ENCODE data around the gene VMO1.
"Not testable (repeated sequence)": the region's sequence is repeated elsewhere in the genome, so short reads cannot be mapped to it uniquely, and the experiment has no call there.

Gene VMO1

GRCh38 chr17:4786106-4786511, at the start of gene VMO1:
TSS of gene VMO1 (minus strand) at chr17:4786364. CDS start at chr17:4786352, 12 bp downstream.
- no peak for DNase-seq

- no peak for DNase-seq
These were observed 48.5 kb upstream of the VMO1 start for GRCh38 chr17:4834681-4835020.

GRCh38 chr17:4833941-4834680, 47.9 kb upstream of the VMO1 start:
- DNase-seq: no peak

- DNase-seq: peak; percentile 79 to 95
These were observed 47.2 kb upstream of the VMO1 start, which contains the start of gene MINK1 for GRCh38 chr17:4833178-4833940. TSS of gene MINK1 (plus strand) at chr17:4833340. CDS start at chr17:4833584, 244 bp downstream.

DNA sequence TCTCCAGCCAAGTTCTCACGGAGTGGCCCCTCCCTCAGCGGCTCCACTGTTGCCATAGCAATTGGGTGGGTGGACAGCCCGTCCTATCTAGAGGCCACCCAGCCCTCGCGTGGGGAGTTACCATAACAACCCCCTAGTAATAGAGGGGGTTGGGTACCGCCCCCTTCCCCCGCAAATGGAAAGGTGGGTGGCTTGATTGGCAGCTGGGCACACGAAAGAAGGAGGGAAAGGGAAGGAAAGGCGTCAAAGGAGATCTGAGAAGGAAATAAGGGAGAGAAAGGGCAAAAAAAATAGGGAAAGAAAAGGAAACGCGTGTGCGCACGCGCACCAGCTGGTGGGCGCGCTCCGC, 46.6 kb upstream of the VMO1 start:
- not testable (repeated sequence) for DNase-seq

GRCh38 chr17:4827399-4827798, 41.2 kb upstream of the VMO1 start:
- no peak for DNase-seq

DNA sequence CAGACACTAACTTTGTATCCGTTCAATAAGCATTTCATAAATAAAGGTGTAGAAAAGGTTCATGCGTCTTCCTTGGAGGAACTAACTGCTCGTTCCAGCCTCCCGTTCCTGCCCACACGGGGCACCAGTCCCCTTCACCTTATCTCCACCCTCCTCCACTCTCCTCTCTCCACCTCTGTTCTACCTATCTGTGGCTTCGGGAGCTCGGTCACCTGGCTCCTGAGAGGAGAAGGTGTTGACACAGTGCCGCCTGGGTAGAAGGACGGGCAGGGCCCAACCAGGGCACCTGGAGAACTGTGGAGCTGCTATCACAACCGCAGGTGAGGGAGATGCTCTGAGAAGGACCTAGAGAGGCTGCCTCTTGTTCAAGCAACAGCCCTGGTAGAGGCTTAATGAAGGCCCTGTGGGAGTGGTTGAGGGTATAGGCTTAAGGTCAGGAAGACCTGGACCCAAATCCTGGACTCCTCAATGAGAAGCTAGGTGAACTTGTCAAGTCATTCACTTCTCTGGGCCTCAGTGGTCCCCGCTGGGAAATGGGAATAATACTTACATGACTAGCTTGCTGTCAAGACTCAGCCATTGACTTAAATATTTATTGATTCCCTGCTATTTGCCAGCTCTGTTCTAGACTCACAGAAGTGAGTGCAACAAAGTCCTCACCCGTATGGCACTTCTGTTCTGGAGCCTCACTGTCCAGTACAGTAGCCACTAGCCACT, 37.4 kb upstream of the VMO1 start:
- no peak for DNase-seq

DNA sequence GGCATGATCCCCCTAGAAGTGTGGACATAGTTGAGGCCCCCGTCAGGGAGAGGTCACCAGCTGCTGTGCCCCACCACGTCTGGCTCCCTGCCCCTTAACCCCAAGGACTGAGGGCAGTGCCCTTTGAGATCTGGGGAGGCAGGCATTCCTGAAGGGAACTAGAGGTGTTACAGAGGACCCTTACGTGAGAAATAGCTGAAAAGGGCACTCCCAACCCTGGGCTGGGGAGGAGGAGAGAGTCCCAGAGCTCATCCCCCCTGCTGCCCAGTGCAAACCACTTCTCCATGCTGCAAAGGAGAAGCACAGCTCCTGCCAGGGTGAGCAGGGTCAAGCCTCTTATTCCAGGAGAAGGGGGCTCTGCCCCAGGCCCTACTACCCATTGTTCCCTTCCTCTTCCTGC, 36.7 kb upstream of the VMO1 start:
- no peak for DNase-seq

GRCh38 chr17:4818276-4818675, 32.1 kb upstream of the VMO1 start:
- DNase-seq: no peak

DNA sequence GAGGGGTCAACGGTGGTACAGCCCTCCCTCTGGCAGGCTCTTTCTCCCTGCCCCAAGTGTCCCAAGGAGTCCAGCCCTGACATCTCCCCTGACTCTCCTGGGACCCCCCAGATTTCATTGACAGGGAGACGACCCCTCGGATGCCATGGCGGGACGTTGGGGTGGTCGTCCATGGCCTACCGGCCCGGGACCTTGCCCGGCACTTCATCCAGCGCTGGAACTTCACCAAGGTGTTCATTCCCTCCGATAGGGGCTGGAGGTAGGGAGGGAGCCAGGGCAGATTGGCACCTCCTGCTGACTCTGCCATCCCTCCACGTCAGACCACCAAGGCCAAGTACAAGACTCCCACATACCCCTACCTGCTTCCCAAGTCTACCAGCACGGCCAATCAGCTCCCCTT, 30.7 kb upstream of the VMO1 start:
- DNase-seq: no peak

DNA sequence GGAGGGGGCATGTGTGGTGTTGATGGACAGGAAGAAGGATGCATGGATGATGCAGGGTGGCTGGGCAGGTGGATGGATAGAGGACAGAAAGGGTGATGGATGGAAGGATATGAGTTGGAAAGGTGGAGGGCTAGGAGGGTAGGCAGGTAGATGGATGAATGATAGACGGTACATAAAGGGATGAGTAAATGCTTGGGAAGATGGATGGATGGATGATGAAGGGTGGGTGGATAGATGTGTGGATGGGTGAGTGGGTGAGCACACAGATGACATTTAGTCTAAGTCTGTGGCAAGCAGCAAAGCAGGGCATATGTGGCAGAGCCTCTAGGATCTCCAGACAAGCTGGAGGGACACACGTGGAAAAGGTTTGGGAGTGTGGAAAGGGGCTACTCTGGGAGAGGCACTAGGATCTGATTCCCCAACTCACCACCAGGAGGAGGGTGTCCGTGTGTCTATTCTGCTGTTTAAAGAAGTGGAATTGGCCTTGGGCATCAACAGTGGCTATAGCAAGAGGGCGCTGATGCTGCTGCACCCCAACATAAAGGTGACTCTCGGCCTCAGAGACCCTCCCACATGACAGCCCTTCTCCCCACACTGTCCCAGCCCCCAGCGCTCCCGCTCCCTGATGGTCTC, 29.0 kb upstream of the VMO1 start:
- DNase-seq: no peak

GRCh38 chr17:4812690-4813089, 26.5 kb upstream of the VMO1 start:
- no peak for DNase-seq

- no peak for DNase-seq
These were observed 25.3 kb upstream of the VMO1 start for GRCh38 chr17:4811471-4811870.

DNA sequence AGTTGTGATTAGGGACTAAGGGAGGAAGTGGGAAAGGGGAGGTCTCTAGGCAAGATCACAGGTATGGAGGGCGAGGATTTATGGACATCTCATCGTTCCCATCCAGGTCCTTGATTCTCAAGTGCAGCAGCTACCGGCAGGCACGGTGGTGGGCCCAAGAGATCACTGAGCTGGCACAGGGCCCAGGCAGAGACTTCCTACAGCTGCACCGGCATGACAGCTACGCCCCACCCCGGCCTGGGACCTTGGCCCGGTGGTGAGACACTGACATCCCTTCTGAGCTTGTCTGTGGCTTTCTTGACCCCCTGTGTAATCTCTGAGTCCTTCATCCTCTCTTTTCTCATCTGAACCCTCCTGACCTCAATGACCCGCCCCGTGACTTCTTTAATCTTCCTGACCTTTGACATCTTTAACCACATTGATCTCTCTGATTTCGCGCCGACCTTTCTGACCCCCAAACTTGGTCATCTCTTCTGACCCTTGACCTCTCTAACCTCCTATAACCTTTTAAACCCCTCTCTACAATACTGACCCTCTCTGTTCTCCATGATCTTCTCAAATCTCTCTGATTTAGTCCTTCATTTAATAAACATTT, 24.6 kb upstream of the VMO1 start:
- DNase-seq: no peak

DNA sequence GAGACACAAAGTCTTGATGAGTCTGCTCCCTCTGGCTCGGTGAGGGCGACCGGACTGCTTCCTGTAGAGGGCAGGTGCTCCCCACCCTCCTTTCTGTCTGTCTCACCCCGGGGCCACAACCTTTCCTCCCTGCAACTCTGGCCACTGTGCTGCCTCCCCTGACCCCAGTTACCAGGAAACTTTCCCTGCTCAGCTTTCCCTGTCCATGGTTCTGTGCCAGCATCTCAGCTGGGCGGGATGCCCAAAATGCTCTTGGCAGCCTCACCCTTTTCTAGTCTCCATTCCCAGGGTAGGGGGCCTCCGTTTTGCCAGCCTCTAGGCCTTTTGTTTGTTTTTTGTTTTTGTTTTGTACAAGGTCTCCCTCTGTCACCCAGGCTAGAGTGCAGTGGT, 22.2 kb upstream of the VMO1 start:
- no peak for DNase-seq

- no peak for DNase-seq
These were observed 21.6 kb upstream of the VMO1 start for GRCh38 chr17:4807605-4808377.

DNA sequence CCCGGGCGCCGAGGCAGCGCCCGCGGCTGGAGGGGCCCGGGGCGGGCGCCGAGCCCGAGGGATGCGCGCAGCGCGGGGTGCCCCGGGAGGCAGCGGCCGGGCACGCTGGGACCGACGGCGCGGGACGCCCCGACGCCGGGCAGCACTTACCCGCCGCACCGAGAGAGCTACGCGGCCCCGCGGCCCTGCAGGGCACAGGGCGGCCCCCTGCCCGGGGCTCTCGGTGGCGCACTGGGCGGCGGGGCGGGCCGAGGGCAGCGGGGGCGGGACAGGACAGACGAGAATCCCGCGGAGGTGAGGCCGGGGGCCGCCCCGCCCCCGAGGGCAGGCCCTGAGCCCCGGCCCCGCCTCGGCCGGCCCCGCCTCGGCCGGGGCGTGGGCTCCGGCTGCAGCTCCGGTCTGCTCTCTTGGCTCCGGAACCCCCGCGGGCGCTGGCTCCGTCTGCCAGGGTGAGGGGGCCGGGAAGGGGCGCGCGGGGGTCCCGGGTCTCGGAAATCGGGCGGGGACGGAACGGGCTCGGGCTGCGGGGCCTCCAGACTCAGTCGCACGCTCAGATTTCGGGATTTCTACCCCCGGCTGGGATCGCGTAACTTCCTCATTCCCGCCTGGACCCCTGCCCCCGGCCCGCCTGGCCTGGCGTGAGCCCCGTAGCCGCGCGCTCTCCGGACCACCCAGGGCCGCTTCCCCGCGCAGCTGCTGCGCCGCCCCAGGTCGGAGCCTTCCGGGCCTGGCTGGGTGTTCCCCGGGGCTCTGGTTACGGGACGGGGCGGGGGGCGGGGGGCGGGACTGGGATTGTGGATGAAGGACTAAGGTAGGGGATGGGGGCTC, 20.8 kb upstream of the VMO1 start, which contains the start of gene PLD2:
Gene PLD2, plus strand, starts transcription at position 376 of the 828 bp plus-strand sequence. CDS start 621 bp downstream, outside the sequence.
- DNase-seq: peak; percentile 74 to 88

DNA sequence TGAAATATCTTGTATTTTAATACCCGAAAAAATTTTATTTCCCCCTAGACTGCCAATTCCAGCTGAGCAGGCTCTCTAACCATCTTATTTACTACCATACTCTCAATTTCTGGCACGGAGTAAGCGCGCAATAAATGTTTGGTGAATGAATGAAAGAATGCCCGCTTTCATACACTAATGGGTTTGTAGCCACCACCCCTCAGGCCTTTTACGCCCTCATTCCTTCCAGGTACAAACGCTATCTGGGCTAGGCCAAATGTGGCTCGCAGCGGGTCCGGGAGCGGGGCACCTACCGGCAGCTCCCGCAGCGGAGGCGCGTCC, 20.3 kb upstream of the VMO1 start:
- DNase-seq: no peak

DNA sequence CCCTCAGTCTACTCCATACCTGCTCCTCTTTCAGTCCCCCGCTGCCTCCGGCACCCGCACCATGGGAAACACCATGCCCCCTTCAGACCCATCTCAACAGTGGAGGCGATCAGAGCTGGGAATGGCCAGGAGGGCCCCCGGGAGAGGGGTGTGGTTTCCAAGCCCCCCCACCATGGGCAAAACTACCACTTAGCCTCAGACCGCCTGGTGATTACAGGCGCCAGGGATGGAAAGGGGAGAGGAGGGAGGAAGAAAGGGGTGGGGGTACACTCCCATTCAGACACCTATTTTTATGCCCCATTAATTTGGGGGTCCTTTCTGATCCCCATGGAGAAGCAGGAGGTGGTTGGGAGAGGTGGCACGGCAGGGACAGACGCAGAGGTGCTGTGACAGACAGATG, 16.1 kb upstream of the VMO1 start, which contains the start of gene C17orf114:
Gene C17orf114, minus strand, starts transcription at position 101 of the 400 bp plus-strand sequence.
- no peak for DNase-seq

DNA sequence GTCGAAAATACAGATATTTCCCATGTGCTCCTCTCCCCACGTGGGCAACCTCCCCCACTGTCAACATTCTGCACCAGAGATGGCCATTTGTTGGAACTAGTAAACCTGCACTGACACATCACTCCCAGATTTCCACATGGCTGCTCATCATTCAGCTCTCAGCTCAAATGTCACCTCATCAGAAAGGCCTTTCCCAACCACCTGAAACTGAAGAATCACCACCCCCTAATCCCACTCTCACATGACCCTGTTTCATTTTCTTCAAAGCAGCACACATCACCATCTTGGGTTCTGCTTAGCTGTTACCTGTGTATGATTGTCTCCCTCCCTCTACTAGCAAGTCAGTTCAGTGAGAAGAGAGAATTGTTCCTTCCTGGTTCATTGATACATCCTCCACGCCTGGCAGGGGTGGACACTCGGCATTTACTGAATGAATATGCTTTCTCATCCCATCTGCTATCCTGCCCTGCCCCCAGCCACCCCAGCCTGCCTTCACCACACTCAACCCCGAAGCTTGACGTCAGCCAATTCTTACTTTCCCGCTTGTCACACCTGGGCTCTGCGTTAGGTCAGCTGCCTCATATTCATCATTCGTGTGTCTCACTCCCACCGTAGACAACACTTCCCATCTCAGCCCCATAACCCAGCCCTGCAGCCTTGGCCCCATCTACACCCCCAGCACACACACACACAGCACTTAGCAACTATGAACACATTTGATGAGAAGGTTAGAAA, 14.5 kb upstream of the VMO1 start:
- DNase-seq: no peak

DNA sequence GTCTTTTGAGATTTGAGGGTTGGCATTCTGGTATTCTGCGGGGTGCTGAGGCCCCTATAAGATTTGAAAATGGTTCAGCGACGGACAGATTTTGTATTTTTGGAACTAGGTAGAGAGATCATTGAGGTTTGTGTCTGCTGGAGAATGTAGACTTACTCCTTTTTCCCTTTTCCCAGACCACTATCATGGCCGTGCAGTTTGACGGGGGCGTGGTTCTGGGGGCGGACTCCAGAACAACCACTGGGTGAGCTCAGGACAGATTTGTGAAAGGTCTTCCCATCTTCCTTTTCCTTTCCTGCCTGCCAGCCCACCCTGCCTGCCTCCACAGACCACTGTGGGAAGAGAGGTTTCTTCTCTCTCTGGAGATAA, 10.4 kb upstream of the VMO1 start:
- DNase-seq: no peak

All from NCI-H1930 (cell line).